Measurements from ENCODE around the gene TENM3. TPM values are rescaled to one million over a fixed set of nuclear protein-coding genes. Genes with fewer than 3 reads are reported as not detected.

Gene TENM3
- total RNA-seq, 2 experiments from 2014 or later = not detected

DNA sequence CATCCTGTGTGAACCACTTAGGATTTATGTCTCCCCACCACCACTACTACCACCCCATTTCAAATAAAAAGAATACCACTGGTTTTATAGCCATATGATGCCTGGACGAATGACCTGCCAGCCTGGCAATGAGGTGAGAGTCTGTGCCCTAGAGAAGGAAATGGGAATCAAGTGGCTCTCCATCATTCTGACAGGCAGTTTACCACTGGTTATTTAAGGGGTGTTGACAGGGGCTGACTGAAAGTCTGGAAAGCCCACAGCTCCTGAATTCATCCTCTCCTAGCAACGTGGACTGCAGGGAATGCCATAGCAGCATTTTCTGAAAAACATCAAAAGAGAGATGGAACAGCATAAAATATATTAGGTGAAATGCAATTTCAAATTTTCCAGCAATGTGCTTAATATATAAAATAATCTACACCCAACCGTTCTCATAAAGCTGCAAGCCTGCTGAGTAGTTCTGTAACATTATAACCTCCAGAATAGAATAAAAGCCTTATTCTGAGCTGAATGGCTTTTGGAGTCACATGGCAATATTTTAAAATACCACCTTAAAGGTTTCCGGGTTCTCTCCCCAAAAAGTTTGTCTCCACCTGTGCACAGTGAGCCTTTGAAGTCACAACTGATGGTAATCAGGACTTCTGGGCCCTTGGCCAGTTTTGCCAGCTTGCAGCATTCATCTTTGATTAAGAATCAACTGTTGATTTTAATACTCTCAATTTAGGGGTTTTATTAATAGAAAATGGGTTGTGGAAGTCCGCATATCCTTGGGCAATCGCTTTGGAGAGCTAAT lies 552.4 kb downstream of the TENM3 start:
- POLR2A ChIA-PET = no interaction called here
- H3K27ac Mint-ChIP-seq = no peak overlapping the region
- H3K27me3 Mint-ChIP-seq (ENCODE audit: low read depth) = peaks cover 8% of the 10 kb centered on the region
- H3K36me3 Mint-ChIP-seq (ENCODE audit: low read depth) = no peaks in the 10 kb centered on the region
- no peaks in the 10 kb centered on the region for H3K9me3 Mint-ChIP-seq (ENCODE audit: insufficient read depth)
- DNase-seq (no peak), ATAC-seq (no peak)
- no peaks in the 10 kb centered on the region for H3K4me1 Mint-ChIP-seq (ENCODE audit: low read depth)
- H3K4me3 Mint-ChIP-seq = no peak overlapping the region
- CTCF ChIA-PET = no interaction called here

DNA sequence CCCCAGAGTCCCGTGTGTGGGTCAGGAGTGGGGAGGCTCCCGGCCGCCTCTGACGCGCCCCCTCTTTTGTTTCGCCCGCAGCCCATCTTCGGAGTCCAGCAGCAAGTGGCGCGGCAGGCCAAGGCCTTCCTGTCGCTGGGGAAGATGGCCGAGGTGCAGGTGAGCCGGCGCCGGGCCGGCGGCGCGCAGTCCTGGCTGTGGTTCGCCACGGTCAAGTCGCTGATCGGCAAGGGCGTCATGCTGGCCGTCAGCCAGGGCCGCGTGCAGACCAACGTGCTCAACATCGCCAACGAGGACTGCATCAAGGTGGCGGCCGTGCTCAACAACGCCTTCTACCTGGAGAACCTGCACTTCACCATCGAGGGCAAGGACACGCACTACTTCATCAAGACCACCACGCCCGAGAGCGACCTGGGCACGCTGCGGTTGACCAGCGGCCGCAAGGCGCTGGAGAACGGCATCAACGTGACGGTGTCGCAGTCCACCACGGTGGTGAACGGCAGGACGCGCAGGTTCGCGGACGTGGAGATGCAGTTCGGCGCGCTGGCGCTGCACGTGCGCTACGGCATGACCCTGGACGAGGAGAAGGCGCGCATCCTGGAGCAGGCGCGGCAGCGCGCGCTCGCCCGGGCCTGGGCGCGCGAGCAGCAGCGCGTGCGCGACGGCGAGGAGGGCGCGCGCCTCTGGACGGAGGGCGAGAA lies 556.5 kb downstream of the TENM3 start:
- DNase-seq (no peak), ATAC-seq (no peak)
- peaks cover 4% of the 10 kb centered on the region for H3K27me3 Mint-ChIP-seq (ENCODE audit: low read depth)
- no peak overlapping the region for H3K4me3 Mint-ChIP-seq
- no peaks in the 10 kb centered on the region for H3K4me1 Mint-ChIP-seq (ENCODE audit: low read depth)
- ChIA-PET POLR2A (no interaction called here), CTCF (no interaction called here)
- no peak overlapping the region for H3K27ac Mint-ChIP-seq
- no peaks in the 10 kb centered on the region for H3K9me3 Mint-ChIP-seq (ENCODE audit: insufficient read depth)
- H3K36me3 Mint-ChIP-seq (ENCODE audit: low read depth) = no peaks in the 10 kb centered on the region

DNA sequence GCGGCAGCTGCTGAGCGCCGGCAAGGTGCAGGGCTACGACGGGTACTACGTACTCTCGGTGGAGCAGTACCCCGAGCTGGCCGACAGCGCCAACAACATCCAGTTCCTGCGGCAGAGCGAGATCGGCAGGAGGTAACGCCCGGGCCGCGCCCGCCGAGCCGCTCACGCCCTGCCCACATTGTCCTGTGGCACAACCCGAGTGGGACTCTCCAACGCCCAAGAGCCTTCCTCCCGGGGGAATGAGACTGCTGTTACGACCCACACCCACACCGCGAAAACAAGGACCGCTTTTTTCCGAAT lies 557.0 kb downstream of the TENM3 start:
- ChIA-PET CTCF (no interaction called here), POLR2A (no interaction called here)
- H3K4me3 Mint-ChIP-seq = no peak overlapping the region
- no peaks in the 10 kb centered on the region for H3K36me3 Mint-ChIP-seq (ENCODE audit: low read depth)
- no peaks in the 10 kb centered on the region for H3K9me3 Mint-ChIP-seq (ENCODE audit: insufficient read depth)
- no peak for DNase-seq
- no peak overlapping the region for H3K27ac Mint-ChIP-seq
- H3K27me3 Mint-ChIP-seq (ENCODE audit: low read depth) = peaks cover under 1% of the 10 kb centered on the region
- ATAC-seq = no peak
- H3K4me1 Mint-ChIP-seq (ENCODE audit: low read depth) = no peaks in the 10 kb centered on the region

DNA sequence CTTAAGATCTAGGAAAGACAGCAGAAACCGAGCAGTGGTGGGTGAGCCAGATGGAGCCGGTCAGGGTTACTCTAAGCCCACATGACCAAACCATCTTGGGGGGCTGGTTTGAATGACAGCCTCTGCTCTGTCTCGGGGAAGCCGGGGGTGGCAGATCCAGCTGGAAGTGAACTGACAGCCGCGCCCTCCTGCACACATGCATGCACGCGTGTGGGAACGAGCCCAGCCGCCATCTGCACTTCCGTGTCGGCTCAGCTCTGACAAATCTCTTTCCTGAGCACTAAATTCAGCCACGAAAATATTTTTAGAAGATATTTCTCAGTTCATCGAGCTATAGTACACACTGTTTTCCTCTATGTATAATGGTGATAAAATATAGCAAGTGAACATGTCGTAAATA lies 558.4 kb downstream of the TENM3 start:
- ATAC-seq = no peak
- POLR2A ChIA-PET = no interaction called here
- peaks cover 4% of the 10 kb centered on the region for H3K4me1 Mint-ChIP-seq (ENCODE audit: low read depth)
- H3K27me3 Mint-ChIP-seq (ENCODE audit: low read depth) = peaks cover 3% of the 10 kb centered on the region
- H3K27ac Mint-ChIP-seq = no peak overlapping the region
- DNase-seq = no peak
- H3K36me3 Mint-ChIP-seq (ENCODE audit: low read depth) = no peaks in the 10 kb centered on the region
- CTCF ChIA-PET = no interaction called here
- H3K4me3 Mint-ChIP-seq = no peak overlapping the region
- no peaks in the 10 kb centered on the region for H3K9me3 Mint-ChIP-seq (ENCODE audit: insufficient read depth)

DNA sequence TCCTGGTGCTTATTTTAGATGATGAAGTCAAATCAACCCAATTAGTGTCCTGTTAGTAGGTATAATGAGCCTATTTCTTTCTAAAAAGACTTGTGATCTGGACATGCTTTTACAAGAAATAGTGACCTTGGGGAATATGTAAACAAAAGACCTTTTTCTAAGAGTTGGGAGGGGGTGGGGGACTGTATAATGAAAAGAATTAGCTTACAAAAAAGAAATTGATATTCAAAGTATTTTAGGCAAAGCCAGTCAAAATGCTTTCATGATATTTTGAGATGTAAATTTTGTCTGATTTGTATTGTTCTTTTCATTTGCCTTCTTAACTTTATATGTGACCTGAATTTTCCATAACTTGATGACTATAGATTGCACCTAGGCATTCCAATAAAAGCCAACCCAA lies 559.4 kb downstream of the TENM3 start:
- H3K27me3 Mint-ChIP-seq (ENCODE audit: low read depth) = peaks cover 3% of the 10 kb centered on the region
- DNase-seq (no peak), ATAC-seq (no peak)
- H3K4me3 Mint-ChIP-seq = no peak overlapping the region
- no peaks in the 10 kb centered on the region for H3K9me3 Mint-ChIP-seq (ENCODE audit: insufficient read depth)
- H3K4me1 Mint-ChIP-seq (ENCODE audit: low read depth) = peaks cover 6% of the 10 kb centered on the region
- POLR2A ChIA-PET = no interaction called here
- H3K36me3 Mint-ChIP-seq (ENCODE audit: low read depth) = no peaks in the 10 kb centered on the region
- CTCF ChIA-PET = no interaction called here
- no peak overlapping the region for H3K27ac Mint-ChIP-seq

DNA sequence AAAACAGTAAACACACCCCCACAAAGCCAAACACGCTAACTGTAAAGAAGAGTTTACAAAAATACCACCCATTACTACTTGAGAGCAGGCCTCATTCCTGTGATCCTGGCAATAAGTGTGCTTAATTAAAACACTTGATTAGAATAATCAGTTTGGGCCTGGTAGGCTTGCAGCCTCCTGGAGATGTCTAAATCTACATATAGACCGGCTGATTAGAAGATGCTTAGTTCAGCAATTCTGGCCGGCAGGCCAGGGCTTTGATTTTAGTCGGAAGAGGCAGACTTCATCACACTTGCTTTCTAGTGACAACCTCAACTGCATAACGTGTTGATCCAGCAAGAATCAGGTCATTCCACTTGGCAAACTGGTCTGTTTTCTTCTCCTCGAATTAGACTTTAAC lies 560.0 kb downstream of the TENM3 start:
- Mint-ChIP-seq H3K27me3 (ENCODE audit: low read depth) (peaks cover 3% of the 10 kb centered on the region), H3K9me3 (ENCODE audit: insufficient read depth) (no peaks in the 10 kb centered on the region), H3K4me1 (ENCODE audit: low read depth) (peaks cover 6% of the 10 kb centered on the region), H3K36me3 (ENCODE audit: low read depth) (no peaks in the 10 kb centered on the region), H3K27ac (no peak overlapping the region), H3K4me3 (no peak overlapping the region)
- no peak for ATAC-seq
- no peak for DNase-seq
- CTCF ChIA-PET = no interaction called here
- POLR2A ChIA-PET = no interaction called here

DNA sequence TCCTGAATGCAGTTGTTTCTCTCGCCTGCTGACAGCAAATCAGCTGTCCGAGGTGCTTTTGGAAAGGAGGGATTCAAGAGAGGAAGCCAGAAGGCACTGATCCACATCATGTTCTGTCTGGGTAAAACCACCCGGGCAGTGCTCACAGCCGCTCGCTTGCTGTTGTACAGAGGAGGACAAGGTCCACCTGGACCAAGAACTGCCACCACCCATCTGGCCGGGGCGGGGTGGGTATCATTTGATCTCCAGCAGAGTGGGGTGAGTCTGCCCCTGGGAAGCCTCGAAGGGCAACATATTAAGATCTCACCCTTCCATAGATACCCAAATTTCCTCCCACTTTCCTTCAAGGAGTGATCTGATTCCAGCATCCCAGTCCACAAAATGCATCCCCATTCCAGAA lies 560.9 kb downstream of the TENM3 start:
- Mint-ChIP-seq H3K36me3 (ENCODE audit: low read depth) (no peaks in the 10 kb centered on the region), H3K27ac (no peak overlapping the region), H3K9me3 (ENCODE audit: insufficient read depth) (no peaks in the 10 kb centered on the region), H3K27me3 (ENCODE audit: low read depth) (peaks cover 6% of the 10 kb centered on the region), H3K4me3 (no peak overlapping the region), H3K4me1 (ENCODE audit: low read depth) (peaks cover 14% of the 10 kb centered on the region)
- CTCF ChIA-PET = no interaction called here
- DNase-seq (no peak), ATAC-seq (no peak)
- POLR2A ChIA-PET = no interaction called here

DNA sequence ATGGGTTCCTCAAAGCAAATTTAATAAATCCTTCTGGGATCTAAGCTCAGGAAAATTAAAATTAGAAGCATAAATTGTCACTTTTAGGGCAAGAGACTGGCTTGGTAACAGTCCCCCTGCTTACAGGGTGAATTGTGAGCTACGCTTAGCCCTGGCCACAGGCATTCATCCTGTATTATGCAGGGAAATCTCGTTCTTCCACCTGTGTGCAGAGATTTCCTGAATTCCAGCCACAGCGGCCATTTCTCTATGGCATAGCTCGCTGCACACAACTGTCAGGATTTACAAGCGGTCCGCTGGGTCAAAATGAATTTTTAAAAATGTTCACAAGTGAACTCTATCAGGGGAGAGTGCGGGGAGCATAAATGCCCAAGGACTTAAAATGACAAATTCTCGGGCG lies 562.1 kb downstream of the TENM3 start:
- DNase-seq (no peak), ATAC-seq (no peak)
- ChIA-PET CTCF (no interaction called here), POLR2A (no interaction called here)
- Mint-ChIP-seq H3K36me3 (ENCODE audit: low read depth) (no peaks in the 10 kb centered on the region), H3K4me1 (ENCODE audit: low read depth) (peaks cover 18% of the 10 kb centered on the region), H3K27me3 (ENCODE audit: low read depth) (peaks cover 6% of the 10 kb centered on the region), H3K4me3 (no peak overlapping the region), H3K9me3 (ENCODE audit: insufficient read depth) (no peaks in the 10 kb centered on the region), H3K27ac (no peak overlapping the region)

DNA sequence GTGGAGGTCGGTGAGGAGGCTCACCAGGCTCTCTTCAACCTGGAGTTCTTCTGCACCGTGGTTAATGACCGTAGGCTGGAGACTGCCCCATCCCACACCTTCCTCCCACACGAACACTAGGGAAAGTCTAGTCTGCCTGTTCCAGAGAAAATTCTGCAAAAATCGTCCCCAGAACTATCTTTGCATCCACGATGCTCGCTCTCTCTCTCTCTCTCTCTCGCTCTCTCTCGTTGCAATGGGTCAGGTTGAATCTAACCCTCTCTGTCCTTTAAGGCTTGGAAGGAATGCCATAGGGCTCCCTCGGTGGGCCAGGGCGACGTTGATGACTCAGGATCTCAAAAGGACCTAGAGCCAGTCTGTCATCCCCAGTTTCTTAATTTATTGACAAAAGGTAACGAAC lies 562.5 kb downstream of the TENM3 start:
- no peaks in the 10 kb centered on the region for H3K9me3 Mint-ChIP-seq (ENCODE audit: insufficient read depth)
- peaks cover 6% of the 10 kb centered on the region for H3K27me3 Mint-ChIP-seq (ENCODE audit: low read depth)
- peaks cover 18% of the 10 kb centered on the region for H3K4me1 Mint-ChIP-seq (ENCODE audit: low read depth)
- ChIA-PET CTCF (no interaction called here), POLR2A (no interaction called here)
- no peaks in the 10 kb centered on the region for H3K36me3 Mint-ChIP-seq (ENCODE audit: low read depth)
- H3K27ac Mint-ChIP-seq = no peak overlapping the region
- DNase-seq (no peak), ATAC-seq (no peak)
- no peak overlapping the region for H3K4me3 Mint-ChIP-seq

DNA sequence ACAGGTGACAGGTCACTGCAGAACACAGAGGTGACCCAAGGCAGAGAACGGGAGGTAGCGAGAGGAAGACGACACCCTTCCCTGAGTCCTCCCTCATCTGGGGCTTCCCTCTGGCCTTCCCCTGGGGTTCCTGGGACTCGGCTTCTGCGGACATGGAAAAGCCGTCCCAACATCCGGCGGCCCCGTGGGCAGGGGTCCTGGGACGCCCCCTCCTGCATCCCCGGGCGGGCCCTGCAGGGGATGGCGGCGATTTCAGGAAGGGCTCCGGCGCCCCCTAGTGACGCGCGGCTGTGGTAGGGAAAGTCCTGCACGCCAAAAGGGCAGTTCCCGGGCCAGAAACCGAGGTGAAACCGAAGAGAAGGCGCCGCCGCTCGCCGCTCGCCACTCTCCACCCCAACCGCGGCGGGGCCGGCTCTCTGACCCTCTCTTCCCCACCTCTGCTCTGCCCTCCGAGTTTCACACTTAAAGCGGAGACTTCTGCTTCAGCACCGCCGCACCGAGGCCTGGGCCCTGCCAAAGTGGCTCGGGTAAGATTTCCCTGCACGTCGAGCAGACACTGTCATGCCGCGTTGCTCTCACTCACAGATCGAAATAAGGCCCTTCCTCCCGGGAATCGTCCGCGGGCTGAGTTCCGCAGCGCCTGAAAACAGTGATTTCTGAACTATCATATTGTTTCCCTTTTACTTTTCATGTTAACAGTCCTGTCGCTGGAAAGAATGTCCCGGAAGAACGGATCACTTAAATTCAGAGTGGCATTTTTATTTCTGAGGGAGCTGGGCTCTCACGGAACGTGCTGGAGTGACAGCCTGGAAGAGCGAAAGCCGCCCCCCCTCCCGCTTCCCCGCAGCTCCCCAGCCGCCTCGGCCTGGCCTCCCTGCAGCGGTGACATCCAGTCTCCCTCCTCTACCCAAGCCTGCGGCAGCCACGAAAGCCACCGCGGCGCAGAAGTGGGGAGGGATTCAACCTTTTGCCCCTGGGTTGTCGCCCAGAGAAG lies 563.4 kb downstream of the TENM3 start:
- ATAC-seq (peak; percentile 54), DNase-seq (peak; percentile 62)
- Mint-ChIP-seq H3K27ac (no peak overlapping the region), H3K9me3 (ENCODE audit: insufficient read depth) (no peaks in the 10 kb centered on the region), H3K4me1 (ENCODE audit: low read depth) (peaks cover 18% of the 10 kb centered on the region), H3K4me3 (peak overlapping the region; percentile 53), H3K36me3 (ENCODE audit: low read depth) (no peaks in the 10 kb centered on the region), H3K27me3 (ENCODE audit: low read depth) (peaks cover 6% of the 10 kb centered on the region)
- ChIA-PET POLR2A (no interaction called here), CTCF (no interaction called here)

DNA sequence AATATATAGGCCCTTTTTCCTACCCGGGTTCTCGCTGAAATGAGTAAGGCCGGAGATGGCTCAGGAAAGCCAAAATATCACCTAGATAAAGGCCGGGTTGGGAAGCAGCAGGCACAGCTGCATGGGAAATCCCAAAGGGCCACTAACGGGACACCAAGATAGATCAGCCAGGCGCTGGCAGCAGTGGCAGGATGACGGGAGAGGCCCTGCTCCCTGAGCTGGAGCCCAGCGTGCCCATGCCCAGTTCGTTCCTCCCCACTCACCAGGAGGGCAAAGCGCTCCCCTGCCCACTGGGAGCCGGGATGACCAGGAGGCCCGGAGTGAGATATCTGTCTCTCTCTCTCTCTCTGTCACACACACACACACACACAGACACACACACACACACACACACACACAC lies 564.1 kb downstream of the TENM3 start:
- peaks cover 18% of the 10 kb centered on the region for H3K4me1 Mint-ChIP-seq (ENCODE audit: low read depth)
- no peak for ATAC-seq
- POLR2A ChIA-PET = no interaction called here
- peaks cover 7% of the 10 kb centered on the region for H3K9me3 Mint-ChIP-seq (ENCODE audit: insufficient read depth)
- CTCF ChIA-PET = no interaction called here
- H3K27me3 Mint-ChIP-seq (ENCODE audit: low read depth) = peaks cover 6% of the 10 kb centered on the region
- H3K27ac Mint-ChIP-seq = no peak overlapping the region
- no peak for DNase-seq
- no peak overlapping the region for H3K4me3 Mint-ChIP-seq
- H3K36me3 Mint-ChIP-seq (ENCODE audit: low read depth) = peaks cover 2% of the 10 kb centered on the region

Data from activated CD8-positive, alpha-beta T cell treated with anti-CD3 and anti-CD28 coated beads, Interleukin-2, amount 10 ng/mL, durations not matched to agents 7 days and 5 days (primary cell).